H9 (cell line): ENCODE measurements around the gene UBQLN3. TPM values are rescaled to one million over a fixed set of nuclear protein-coding genes. Genes with fewer than 3 reads are reported as not detected.
A peak's percentile ranks its signal among the peaks of the same experiment; 100 is the strongest.

Experiments
- DNase-seq: peaks from one replicate; pipeline ENCODE4 v3.0.0-alpha.2; 2017
- H2AFZ ChIP-seq: one replicate; pipeline ENCODE4 v1.6.1; 2013; ENCODE audit warnings: mild to moderate bottlenecking, low read length, control low read depth, moderate library complexity
- H2AK5ac ChIP-seq: 2 replicates; pipeline ENCODE4 v1.6.1; 2013; ENCODE audit warnings: low read length, control low read depth, mixed read lengths; ENCODE audit not compliant: insufficient read length
- H2BK120ac ChIP-seq: one replicate; pipeline ENCODE4 v1.6.1; 2013; ENCODE audit warnings: low read depth, mild to moderate bottlenecking, low read length, control low read depth, inconsistent platforms; ENCODE audit not compliant: poor library complexity, severe bottlenecking
- H2BK12ac ChIP-seq: 2 replicates; pipeline ENCODE4 v1.6.1; 2013; ENCODE audit warnings: low read length, control low read depth, mixed read lengths, low read depth; ENCODE audit not compliant: insufficient read length
- H2BK15ac ChIP-seq: 2 replicates; pipeline ENCODE4 v1.6.1; 2013; ENCODE audit warnings: low read depth, low read length, control low read depth
- H2BK20ac ChIP-seq: one replicate; pipeline ENCODE4 v1.6.1; 2013; ENCODE audit warnings: low read depth, mild to moderate bottlenecking, low read length, control low read depth, inconsistent platforms; ENCODE audit not compliant: poor library complexity, severe bottlenecking
- H2BK5ac ChIP-seq: 2 replicates; pipeline ENCODE4 v1.6.1; 2013; ENCODE audit warnings: low read length, control low read depth, mixed read lengths; ENCODE audit not compliant: insufficient read length
- H3K14ac ChIP-seq: 2 replicates; pipeline ENCODE4 v1.6.1; 2013; ENCODE audit warnings: low read length, control low read depth; ENCODE audit not compliant: insufficient read depth
- H3K18ac ChIP-seq: 2 replicates; pipeline ENCODE4 v1.6.1; 2013; ENCODE audit warnings: low read depth, mild to moderate bottlenecking, mixed read lengths, low read length, control low read depth; ENCODE audit not compliant: insufficient read length
- H3K23ac ChIP-seq: 2 replicates; pipeline ENCODE4 v1.6.1; 2013; ENCODE audit warnings: low read length, control low read depth, mixed read lengths, low read depth; ENCODE audit not compliant: insufficient read length
- H3K23me2 ChIP-seq: 2 replicates; pipeline ENCODE4 v1.6.1; 2013; ENCODE audit warnings: low read depth, mild to moderate bottlenecking, mixed read lengths, low read length, control low read depth; ENCODE audit not compliant: insufficient read length, poor library complexity, severe bottlenecking
- H3K27ac ChIP-seq: 2 replicates; pipeline ENCODE4 v1.5.1; 2013; ENCODE audit warnings: low read length, control low read depth, mixed read lengths, low read depth; ENCODE audit not compliant: insufficient read length
- H3K27me3 ChIP-seq: 2 replicates; pipeline ENCODE4 v1.6.1; 2013; ENCODE audit warnings: low read length, control low read depth, inconsistent platforms; ENCODE audit not compliant: insufficient read depth
- H3K4ac ChIP-seq: 2 replicates; pipeline ENCODE4 v1.6.1; 2013; ENCODE audit warnings: low read depth, mild to moderate bottlenecking, control low read depth, inconsistent platforms, low read length, moderate library complexity
- H3K4me1 ChIP-seq: 2 replicates; pipeline ENCODE4 v1.6.1; 2013; ENCODE audit warnings: low read length, control low read depth, inconsistent platforms; ENCODE audit not compliant: insufficient read depth
- H3K4me2 ChIP-seq: 2 replicates; pipeline ENCODE4 v1.6.1; 2013; ENCODE audit warnings: low read length, control low read depth, mixed read lengths; ENCODE audit not compliant: insufficient read length, insufficient read depth
- H3K56ac ChIP-seq: 2 replicates; pipeline ENCODE4 v1.6.1; 2013; ENCODE audit warnings: low read depth, mild to moderate bottlenecking, mixed read lengths, low read length, control low read depth; ENCODE audit not compliant: insufficient read length
- H3K79me1 ChIP-seq: 2 replicates; pipeline ENCODE4 v1.6.1; 2013; ENCODE audit warnings: low read depth, mild to moderate bottlenecking, moderate library complexity, low read length, control low read depth, inconsistent platforms; ENCODE audit not compliant: insufficient read depth, poor library complexity, severe bottlenecking
- H3K79me2 ChIP-seq: 2 replicates; pipeline ENCODE4 v1.6.1; 2013; ENCODE audit warnings: low read length, control low read depth, inconsistent platforms; ENCODE audit not compliant: insufficient read depth
- H3K9ac ChIP-seq: 2 replicates; pipeline ENCODE4 v1.6.1; 2013; ENCODE audit warnings: low read length, control low read depth, mixed read lengths; ENCODE audit not compliant: insufficient read length; ENCODE audit errors: extremely low read depth
- H3K9me3 ChIP-seq: one replicate; pipeline ENCODE4 v1.6.1; 2013; ENCODE audit warnings: low read depth, low read length, inconsistent platforms; ENCODE audit not compliant: control insufficient read depth
- H3T11ph ChIP-seq: one replicate; pipeline ENCODE4 v1.6.1; 2013; ENCODE audit warnings: mild to moderate bottlenecking, low read length, control low read depth, inconsistent platforms
- H4K20me1 ChIP-seq: one replicate; pipeline ENCODE4 v1.6.1; 2013; ENCODE audit not compliant: control insufficient read depth, insufficient read length, insufficient read depth
- H4K5ac ChIP-seq: 2 replicates; pipeline ENCODE4 v1.6.1; 2013; ENCODE audit warnings: low read depth, mild to moderate bottlenecking, mixed read lengths, low read length, control low read depth; ENCODE audit not compliant: insufficient read length
- H4K8ac ChIP-seq: replicated peaks from 2 replicates; pipeline ENCODE4 v1.6.1; 2013; ENCODE audit warnings: low read length, control low read depth, mixed read lengths, low read depth; ENCODE audit not compliant: insufficient read length
- H4K91ac ChIP-seq: 2 replicates; pipeline ENCODE4 v1.6.1; 2013; ENCODE audit warnings: low read depth, mild to moderate bottlenecking, moderate library complexity, mixed read lengths, low read length, control low read depth; ENCODE audit not compliant: insufficient read length
- H3K27ac Mint-ChIP-seq, 3 experiments: 2 replicates in 2 of 3; 3 replicates in 1 of 3; pipeline ENCODE4 v1.8.0; 2020 to 2021; ENCODE audit warnings: mixed read lengths in 3 of 3, mild to moderate bottlenecking in 1 of 3, moderate library complexity in 1 of 3
- H3K27me3 Mint-ChIP-seq: 2 replicates; pipeline ENCODE4 v1.8.0; 2021; ENCODE audit warnings: low read depth, mild to moderate bottlenecking, moderate library complexity, mixed read lengths
- H3K36me3 Mint-ChIP-seq, 3 experiments: 2 replicates in 2 of 3; 3 replicates in 1 of 3; pipeline ENCODE4 v1.8.0; 2020 to 2021; ENCODE audit warnings: low read depth in 3 of 3, mixed read lengths in 3 of 3; ENCODE audit not compliant: insufficient read depth in 1 of 3
- H3K4me1 Mint-ChIP-seq, 2 experiments: 2 replicates each; pipeline ENCODE4 v1.8.0; 2020; ENCODE audit warnings: mixed read lengths in 2 of 2
- H3K4me3 Mint-ChIP-seq, 2 experiments: 2 replicates in 1 of 2; 3 replicates in 1 of 2; pipeline ENCODE4 v1.8.0; 2020 to 2021; ENCODE audit warnings: mild to moderate bottlenecking in 2 of 2, mixed read lengths in 2 of 2, moderate library complexity in 1 of 2
- H3K9me3 Mint-ChIP-seq, 2 experiments: 2 replicates in 1 of 2; 3 replicates in 1 of 2; pipeline ENCODE4 v1.8.0; 2020; ENCODE audit warnings: mild to moderate bottlenecking in 2 of 2, mixed read lengths in 2 of 2, moderate library complexity in 1 of 2
- WGBS: extraction: QIAGEN DNeasy Blood & Tissue Kit; methylation state at CpG from one replicate; pipeline ENCODE4 v1.1.7; 2013; ENCODE audit warnings: missing lambda C conversion rate, low lambda C conversion rate, mixed read lengths; ENCODE audit not compliant: insufficient read length; ENCODE audit errors: extremely low coverage; 5-methylcytosine and 5-hydroxymethylcytosine counted together
- total RNA-seq: library from RNA; stranded (reverse); gene quantifications from 2 replicates; pipeline ENCODE4 v1.2.1, GENCODE V29; 2021
- TF ChIP-seq, protein P1 (sequence below): fragments of 200-600 bp; sonication (generic); conservative IDR thresholded peaks from 3 replicates; pipeline ENCODE4 v1.8.0; 2021; ENCODE audit warnings: antibody characterized with exemption, mild to moderate bottlenecking

Gene UBQLN3
- total RNA-seq, 1 experiment from 2014 or later = not detected

DNA sequence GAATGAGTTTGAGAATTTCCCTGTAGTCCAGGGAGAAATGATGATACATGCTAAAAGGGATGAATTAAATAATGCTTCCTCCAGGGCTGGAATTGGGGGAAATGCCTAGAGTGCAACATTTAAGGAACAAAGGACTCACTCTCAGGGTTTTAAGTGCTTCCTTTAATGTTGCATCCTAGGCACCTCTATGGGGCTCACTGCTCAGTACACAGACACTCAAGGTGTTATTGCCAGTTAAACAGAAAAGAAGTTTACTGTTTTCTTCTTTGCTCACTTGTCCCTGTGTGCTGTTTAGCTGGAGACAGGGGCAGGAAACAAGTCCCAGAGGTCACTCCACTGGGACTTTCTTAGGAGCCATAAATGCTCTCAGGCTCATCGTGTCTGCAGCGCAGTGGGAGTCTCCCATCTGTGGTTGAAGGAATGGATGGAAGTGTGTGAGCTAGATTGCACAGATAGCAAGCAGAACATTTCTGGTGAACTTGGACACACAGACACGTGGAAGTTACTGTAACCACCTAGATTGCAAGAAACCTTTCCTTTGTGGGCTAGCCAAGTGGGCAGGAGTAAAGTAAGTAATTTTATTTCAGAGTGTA lies 46.9 kb upstream of the UBQLN3 start:
- H2BK12ac ChIP-seq = no peak overlapping the region
- peaks cover 5% of the 10 kb centered on the region; the same call in 1 of the 2 replicates for H3K4me1 ChIP-seq
- no peak overlapping the region for H4K91ac ChIP-seq
- no peak overlapping the region for H3K56ac ChIP-seq
- H3K27me3 ChIP-seq = no peaks in the 10 kb centered on the region
- DNase-seq = no peak
- no peaks in the 10 kb centered on the region for H3K79me2 ChIP-seq
- WGBS = no CpG with 5 or more reads among the region's 3 CpGs
- no peak overlapping the region for H3K14ac ChIP-seq
- no peaks in the 10 kb centered on the region for H3K23me2 ChIP-seq
- H4K20me1 ChIP-seq = no peaks in the 10 kb centered on the region
- H3K27me3 Mint-ChIP-seq = peaks cover 3% of the 10 kb centered on the region
- H3K9me3 Mint-ChIP-seq = no peaks in the 10 kb centered on the region
- peaks cover 0 to 8% of the 10 kb centered on the region in 2 experiments; a peak in 2 of 4 replicates for H3K4me1 Mint-ChIP-seq
- no peak overlapping the region for H3T11ph ChIP-seq
- H3K4me2 ChIP-seq = no peak overlapping the region
- H3K23ac ChIP-seq = no peak overlapping the region
- no peak overlapping the region for H2BK5ac ChIP-seq
- H2AK5ac ChIP-seq = no peak overlapping the region
- no peak overlapping the region for H3K27ac ChIP-seq
- H3K18ac ChIP-seq = no peak overlapping the region
- H3K9ac ChIP-seq = no peak overlapping the region
- H2BK120ac ChIP-seq = no peak overlapping the region
- H3K27ac Mint-ChIP-seq = no peak overlapping the region
- H3K79me1 ChIP-seq = no peaks in the 10 kb centered on the region
- no peak overlapping the region for H4K5ac ChIP-seq
- H2BK20ac ChIP-seq = no peak overlapping the region
- H3K4ac ChIP-seq = no peak overlapping the region; the same call in 1 of the 2 replicates
- TF ChIP-seq, protein P1, sequence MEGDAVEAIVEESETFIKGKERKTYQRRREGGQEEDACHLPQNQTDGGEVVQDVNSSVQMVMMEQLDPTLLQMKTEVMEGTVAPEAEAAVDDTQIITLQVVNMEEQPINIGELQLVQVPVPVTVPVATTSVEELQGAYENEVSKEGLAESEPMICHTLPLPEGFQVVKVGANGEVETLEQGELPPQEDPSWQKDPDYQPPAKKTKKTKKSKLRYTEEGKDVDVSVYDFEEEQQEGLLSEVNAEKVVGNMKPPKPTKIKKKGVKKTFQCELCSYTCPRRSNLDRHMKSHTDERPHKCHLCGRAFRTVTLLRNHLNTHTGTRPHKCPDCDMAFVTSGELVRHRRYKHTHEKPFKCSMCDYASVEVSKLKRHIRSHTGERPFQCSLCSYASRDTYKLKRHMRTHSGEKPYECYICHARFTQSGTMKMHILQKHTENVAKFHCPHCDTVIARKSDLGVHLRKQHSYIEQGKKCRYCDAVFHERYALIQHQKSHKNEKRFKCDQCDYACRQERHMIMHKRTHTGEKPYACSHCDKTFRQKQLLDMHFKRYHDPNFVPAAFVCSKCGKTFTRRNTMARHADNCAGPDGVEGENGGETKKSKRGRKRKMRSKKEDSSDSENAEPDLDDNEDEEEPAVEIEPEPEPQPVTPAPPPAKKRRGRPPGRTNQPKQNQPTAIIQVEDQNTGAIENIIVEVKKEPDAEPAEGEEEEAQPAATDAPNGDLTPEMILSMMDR = no peak
- no peak overlapping the region for H3K4me3 Mint-ChIP-seq
- H2BK15ac ChIP-seq = no peak overlapping the region
- H3K36me3 Mint-ChIP-seq = no peaks in the 10 kb centered on the region
- H3K9me3 ChIP-seq = no peaks in the 10 kb centered on the region
- H2AFZ ChIP-seq = peak overlapping the region; percentile 65
- no peak overlapping the region for H4K8ac ChIP-seq
